Muscle layer of colon (tissue), 2 donors: ENCODE data around the gene TYSND1.

Source experiments
- H3K27ac ChIP-seq: one replicate; pipeline ENCODE4 v1.7.0; 2013; ENCODE audit warnings: low read depth, mild to moderate bottlenecking, low read length, moderate library complexity
- H3K27me3 ChIP-seq, 2 donors: one replicate each; pipeline ENCODE4 v1.7.0; 2013; ENCODE audit warnings: low read length in 2 of 2, mild to moderate bottlenecking in 2 of 2; ENCODE audit not compliant: insufficient read depth in 2 of 2, control insufficient read depth in 1 of 2
- H3K36me3 ChIP-seq: one replicate; pipeline ENCODE4 v1.7.0; 2013; ENCODE audit warnings: mild to moderate bottlenecking, low read length; ENCODE audit not compliant: insufficient read depth
- H3K4me1 ChIP-seq: one replicate; pipeline ENCODE4 v1.7.0; 2013; ENCODE audit warnings: mild to moderate bottlenecking, low read length; ENCODE audit not compliant: insufficient read depth
- H3K4me3 ChIP-seq, 2 donors: one replicate each; pipeline ENCODE4 v1.7.0; 2013; ENCODE audit warnings: low read length in 2 of 2, low read depth in 1 of 2, mild to moderate bottlenecking in 1 of 2, moderate library complexity in 1 of 2
- H3K9ac ChIP-seq: one replicate; pipeline ENCODE4 v1.7.0; 2013; ENCODE audit warnings: low read length
- H3K9me3 ChIP-seq: one replicate; pipeline ENCODE4 v1.7.0; 2013; ENCODE audit warnings: mild to moderate bottlenecking, low read length
- donor health status: abdominal sarcoma.
- donor health status: Adenocarcinoma of cecum.

TYSND1 gene

DNA sequence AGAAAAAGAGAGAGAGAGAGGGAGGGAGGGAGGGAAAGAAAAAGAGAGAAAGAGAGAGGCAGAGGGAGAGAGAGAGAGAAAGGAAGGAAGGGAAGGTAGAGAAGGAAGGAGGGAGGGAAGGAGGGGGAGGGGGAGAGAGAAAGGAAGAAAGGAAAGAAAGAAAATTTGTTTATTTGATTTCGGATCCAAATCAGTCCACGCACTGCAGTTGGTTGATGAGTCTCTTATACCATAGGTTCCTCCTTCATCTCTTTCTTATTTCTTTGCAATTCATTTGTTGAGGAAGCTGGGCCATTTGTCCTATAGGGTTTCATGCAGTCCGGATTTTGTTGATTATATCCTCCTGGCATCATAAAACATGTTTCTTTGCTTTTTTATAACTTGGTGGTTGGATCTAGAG lies 48.2 kb downstream of the TYSND1 start:
- Histone ChIP-seq H3K4me3 (no peak overlapping the region), H3K27me3 (no peaks in the 10 kb centered on the region), H3K9me3 (no peaks in the 10 kb centered on the region), H3K9ac (no peak overlapping the region), H3K27ac (no peak overlapping the region), H3K36me3 (peaks cover 30% of the 10 kb centered on the region), H3K4me1 (no peaks in the 10 kb centered on the region)

DNA sequence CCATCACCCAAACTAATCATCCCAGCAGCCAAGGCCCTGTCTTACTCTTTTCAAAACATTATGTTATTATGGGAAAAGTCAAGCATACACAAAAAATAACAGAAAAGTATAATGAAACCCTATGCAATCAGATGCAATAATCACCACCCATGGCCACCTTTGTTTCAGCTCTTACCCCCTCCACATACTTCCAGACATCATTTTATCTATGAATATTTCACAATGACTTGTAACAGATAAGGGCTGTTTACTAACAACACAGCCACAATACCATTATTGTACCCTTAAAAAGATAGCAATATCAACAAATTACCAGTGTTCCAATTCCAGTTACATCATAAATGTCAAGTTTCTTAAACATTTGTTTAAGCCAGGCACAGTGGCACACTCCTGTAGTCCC lies 49.0 kb downstream of the TYSND1 start:
- H3K27me3 ChIP-seq, result no peaks in the 10 kb centered on the region
- no peaks in the 10 kb centered on the region for H3K9me3 ChIP-seq
- H3K4me3 ChIP-seq, result no peak overlapping the region
- no peak overlapping the region for H3K27ac ChIP-seq
- H3K9ac ChIP-seq, result no peak overlapping the region
- H3K4me1 ChIP-seq, result no peaks in the 10 kb centered on the region
- H3K36me3 ChIP-seq, result peaks cover 38% of the 10 kb centered on the region

DNA sequence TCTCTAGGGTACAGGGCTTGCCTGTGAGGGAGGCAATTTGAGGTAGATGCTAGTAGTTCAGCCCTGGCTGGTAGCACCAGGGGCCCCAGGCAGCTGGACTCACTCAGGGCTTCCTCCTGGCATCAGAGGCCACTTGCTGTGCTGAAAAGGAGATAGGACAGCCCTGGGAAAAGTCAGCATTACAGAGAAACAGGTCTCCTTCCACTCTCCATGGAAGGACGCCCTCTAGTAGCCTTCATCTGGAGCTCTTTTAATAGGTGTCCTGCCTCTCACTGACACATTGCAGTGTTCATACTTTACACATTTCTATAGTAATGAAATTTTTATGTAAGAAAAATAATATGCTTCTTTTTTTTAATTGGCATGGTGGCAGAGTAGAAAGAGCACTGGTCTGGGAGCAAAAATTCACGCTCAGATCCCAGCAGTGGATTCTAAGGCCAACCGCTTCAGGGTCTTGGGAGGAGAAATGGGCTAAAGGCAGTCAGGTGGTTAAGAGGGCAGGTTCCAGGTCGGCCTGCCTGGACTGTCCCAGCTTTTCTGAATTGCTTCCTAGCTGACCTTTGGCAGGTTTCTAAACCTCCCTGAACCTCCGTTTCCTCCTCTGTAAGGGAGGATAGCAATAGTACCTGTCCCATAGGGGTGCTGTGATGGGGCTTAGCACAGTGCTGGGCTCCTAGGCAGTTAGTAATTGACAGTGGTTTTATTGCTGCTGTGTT lies 49.6 kb downstream of the TYSND1 start:
- Histone ChIP-seq H3K27me3 (no peaks in the 10 kb centered on the region), H3K27ac (no peak overlapping the region), H3K9ac (no peak overlapping the region), H3K36me3 (peaks cover 43% of the 10 kb centered on the region), H3K4me3 (no peak overlapping the region), H3K9me3 (no peaks in the 10 kb centered on the region), H3K4me1 (no peaks in the 10 kb centered on the region)

DNA sequence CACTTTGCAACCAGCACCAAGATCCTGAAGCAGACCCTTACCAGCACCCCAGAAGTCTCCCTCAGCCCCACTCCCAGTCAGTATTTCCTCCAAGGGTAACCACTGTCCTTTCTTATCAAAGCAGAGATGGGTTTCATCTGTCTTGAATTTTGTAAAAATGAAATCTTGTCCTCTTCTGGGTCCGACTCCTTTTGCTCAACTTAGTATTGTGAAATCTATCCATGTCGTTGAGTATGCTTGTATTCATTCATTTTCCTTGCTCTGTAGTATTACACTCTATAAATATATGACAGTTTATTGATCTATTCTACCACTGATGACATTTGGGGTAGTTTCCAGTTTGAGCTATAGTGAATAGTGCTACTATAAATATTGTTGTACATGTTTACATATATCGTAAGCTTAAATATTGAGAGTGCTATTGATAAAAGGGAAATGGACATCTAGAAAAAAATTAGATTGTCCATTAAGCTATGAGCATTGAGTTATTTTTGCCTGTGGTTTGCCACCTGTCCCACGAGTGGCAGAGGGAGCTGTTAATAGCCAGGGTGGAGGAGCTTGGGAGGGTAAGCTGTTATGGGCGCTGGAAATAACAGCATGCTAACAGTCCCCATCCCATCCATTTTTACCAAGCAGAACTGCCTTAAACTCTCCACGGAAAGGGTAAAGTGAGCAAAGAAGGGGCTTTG lies 50.3 kb downstream of the TYSND1 start:
- H3K9me3 ChIP-seq, result no peaks in the 10 kb centered on the region
- H3K36me3 ChIP-seq, result peaks cover 45% of the 10 kb centered on the region
- no peaks in the 10 kb centered on the region for H3K4me1 ChIP-seq
- no peak overlapping the region for H3K27ac ChIP-seq
- no peaks in the 10 kb centered on the region for H3K27me3 ChIP-seq
- H3K9ac ChIP-seq, result no peak overlapping the region
- H3K4me3 ChIP-seq, result no peak overlapping the region

DNA sequence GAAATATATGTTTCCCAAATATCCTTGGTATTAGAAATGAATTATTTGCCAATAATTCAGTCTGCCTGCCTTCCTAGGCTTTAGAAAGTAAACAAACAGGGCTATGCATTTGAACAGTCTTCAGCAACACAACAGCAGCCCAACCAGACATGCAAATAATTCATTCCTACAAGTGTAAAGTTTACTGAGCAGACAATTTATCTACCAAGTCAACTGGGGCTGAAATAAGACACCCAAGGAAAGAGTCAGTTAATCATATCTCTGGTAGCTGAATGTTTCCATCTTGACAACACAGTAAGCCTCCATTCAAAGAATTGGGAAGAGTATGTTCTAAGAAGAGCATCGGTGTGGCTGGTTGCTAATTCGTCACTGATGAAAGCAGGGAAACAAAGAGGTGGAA lies 52.2 kb downstream of the TYSND1 start:
- Histone ChIP-seq H3K9me3 (no peaks in the 10 kb centered on the region), H3K27me3 (no peaks in the 10 kb centered on the region), H3K9ac (no peak overlapping the region), H3K4me3 (no peak overlapping the region), H3K36me3 (peaks cover 41% of the 10 kb centered on the region), H3K4me1 (no peaks in the 10 kb centered on the region), H3K27ac (no peak overlapping the region)

DNA sequence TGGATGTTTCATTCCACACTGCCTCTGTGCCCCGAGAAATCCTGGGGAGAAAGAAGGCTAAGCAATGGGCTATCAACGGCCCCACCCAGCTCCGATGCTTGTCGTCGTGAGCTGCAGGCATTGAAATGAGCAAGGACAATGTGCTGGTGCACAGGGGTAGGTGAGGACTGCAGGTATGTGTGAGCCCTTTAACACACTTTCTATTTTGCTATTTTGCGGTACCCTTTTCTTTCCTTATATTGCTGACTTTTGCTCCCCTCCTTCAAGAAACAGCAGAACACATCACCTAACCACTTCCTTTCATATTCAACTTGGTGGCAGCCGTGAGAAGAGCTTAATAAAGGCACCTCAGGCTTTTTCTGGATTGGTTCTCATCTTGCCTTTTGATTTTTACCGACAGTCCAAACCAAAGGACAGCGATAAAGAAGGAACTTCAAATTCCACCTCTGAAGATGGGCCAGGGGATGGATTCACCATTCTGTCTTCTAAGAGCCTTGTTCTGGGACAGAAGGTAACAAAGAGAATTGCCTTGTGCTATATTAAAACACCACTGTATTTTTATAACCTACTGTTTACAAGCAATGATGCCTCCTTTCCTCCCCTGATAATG lies 53.1 kb downstream of the TYSND1 start:
- Histone ChIP-seq H3K9me3 (no peaks in the 10 kb centered on the region), H3K9ac (no peak overlapping the region), H3K36me3 (peaks cover 34% of the 10 kb centered on the region), H3K27me3 (no peaks in the 10 kb centered on the region), H3K27ac (no peak overlapping the region), H3K4me3 (no peak overlapping the region), H3K4me1 (no peaks in the 10 kb centered on the region)

DNA sequence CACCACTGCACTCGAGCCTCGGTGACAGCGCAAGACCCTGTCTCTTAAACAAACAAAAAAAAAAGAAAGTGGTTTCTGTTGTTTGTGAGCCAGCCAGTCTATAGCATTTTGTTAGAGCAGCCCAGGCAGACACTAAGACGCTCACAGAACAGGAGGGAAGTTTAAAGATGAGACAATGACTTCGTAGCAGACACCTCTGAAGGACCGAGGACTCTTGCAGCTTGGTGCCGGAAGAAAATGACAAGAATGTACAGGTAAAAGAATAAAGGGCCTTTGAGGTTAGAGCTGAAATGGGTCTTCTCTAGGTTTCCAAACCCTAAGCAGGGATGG lies 54.1 kb downstream of the TYSND1 start:
- no peaks in the 10 kb centered on the region for H3K4me1 ChIP-seq
- no peaks in the 10 kb centered on the region for H3K9me3 ChIP-seq
- peaks cover 34% of the 10 kb centered on the region for H3K36me3 ChIP-seq
- H3K9ac ChIP-seq, result no peak overlapping the region
- H3K4me3 ChIP-seq, result no peak overlapping the region
- no peaks in the 10 kb centered on the region for H3K27me3 ChIP-seq
- no peak overlapping the region for H3K27ac ChIP-seq

DNA sequence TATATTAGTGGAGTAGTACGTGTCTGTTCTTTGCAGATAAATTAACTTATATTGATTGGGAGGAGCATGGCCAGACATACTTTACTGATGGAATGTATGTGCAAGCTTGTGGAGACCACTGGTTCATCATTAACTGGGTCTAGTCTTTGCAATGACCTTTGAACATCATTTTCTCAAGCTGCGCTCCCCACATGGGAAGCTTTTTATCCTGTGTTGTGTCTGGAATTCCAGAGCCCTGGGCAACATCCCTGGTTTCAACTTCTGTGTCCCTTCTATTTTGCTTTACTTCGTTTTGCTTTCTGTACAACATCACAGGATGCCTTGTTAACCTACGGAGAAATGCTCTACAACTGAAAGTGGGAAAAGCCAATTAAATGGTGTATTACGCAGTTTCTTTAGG lies 55.5 kb downstream of the TYSND1 start:
- H3K36me3 ChIP-seq, result peaks cover 34% of the 10 kb centered on the region
- H3K4me1 ChIP-seq, result no peaks in the 10 kb centered on the region
- H3K27ac ChIP-seq, result no peak overlapping the region
- H3K27me3 ChIP-seq, result no peaks in the 10 kb centered on the region
- no peaks in the 10 kb centered on the region for H3K9me3 ChIP-seq
- H3K9ac ChIP-seq, result no peak overlapping the region
- H3K4me3 ChIP-seq, result no peak overlapping the region

DNA sequence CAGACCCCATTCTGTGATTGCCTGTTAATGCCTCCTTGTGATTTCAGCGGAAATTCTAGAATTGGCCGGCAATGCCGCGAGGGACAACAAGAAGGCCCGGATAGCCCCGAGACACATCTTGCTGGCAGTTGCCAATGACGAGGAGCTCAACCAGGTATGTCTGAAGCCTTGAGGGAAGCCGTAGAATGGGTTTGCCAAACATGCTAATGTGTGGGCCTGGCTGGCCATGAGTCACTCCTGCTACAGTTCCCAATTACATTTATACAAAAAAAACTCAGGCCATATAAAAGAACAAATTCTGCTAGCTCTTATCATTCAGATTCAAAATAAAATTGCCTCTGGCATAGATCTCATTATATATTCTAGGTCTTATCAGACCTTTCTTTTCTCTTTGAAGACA lies 56.5 kb downstream of the TYSND1 start:
- no peak overlapping the region for H3K9ac ChIP-seq
- H3K36me3 ChIP-seq, result peaks cover 34% of the 10 kb centered on the region
- no peak overlapping the region for H3K27ac ChIP-seq
- H3K9me3 ChIP-seq, result no peaks in the 10 kb centered on the region
- H3K4me3 ChIP-seq, result no peak overlapping the region
- no peaks in the 10 kb centered on the region for H3K27me3 ChIP-seq
- no peaks in the 10 kb centered on the region for H3K4me1 ChIP-seq

DNA sequence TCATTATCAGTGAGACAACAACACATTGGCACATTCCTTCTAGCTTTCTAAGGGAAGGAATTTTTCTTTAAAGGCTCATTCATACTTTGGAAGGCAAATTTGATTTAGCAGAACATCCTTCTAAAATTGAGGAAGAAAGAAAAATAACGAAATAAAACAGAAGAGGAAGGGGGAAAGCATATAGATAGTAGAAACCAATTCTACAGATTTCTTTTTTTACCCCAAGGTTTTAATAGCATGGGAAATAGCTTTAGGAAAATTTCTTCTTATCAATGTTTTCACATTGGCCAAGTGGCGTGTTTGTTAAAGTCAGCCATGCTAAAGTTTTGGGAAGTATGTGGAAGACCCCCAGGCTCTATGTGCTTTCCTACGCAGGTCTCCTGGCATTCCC lies 58.2 kb downstream of the TYSND1 start:
- H3K27me3 ChIP-seq, result no peaks in the 10 kb centered on the region
- H3K9me3 ChIP-seq, result no peaks in the 10 kb centered on the region
- H3K4me1 ChIP-seq, result no peaks in the 10 kb centered on the region
- no peak overlapping the region for H3K27ac ChIP-seq
- H3K4me3 ChIP-seq, result no peak overlapping the region
- H3K9ac ChIP-seq, result no peak overlapping the region
- peaks cover 23% of the 10 kb centered on the region for H3K36me3 ChIP-seq
